ENCODE data around the gene IQCH. TPM values are rescaled to one million over a fixed set of nuclear protein-coding genes. Genes with fewer than 3 reads are reported as not detected.

IQCH gene
- polyA plus RNA-seq, 1 of the 3 experiments (the other 2 are of a cell fraction), result 0.81 TPM

GRCh38 chr15:67300266-67301025 is 45.9 kb downstream of the IQCH start:
- H3K9me2 ChIP-seq, result 0 out of 2 replicates have a peak, but pooled peaks cover 4% of the 10 kb centered on the region
- H3K36me3 ChIP-seq (replicated peaks in 1 of 2; ENCODE audit: control insufficient read depth in 1 of 2, insufficient read depth in 2 of 2, low read length in 1 of 2), result no peaks in the 10 kb centered on the region
- H3K9ac ChIP-seq, result no peak overlapping the region
- no peaks in the 10 kb centered on the region for H3K9me3 ChIP-seq
- WGBS (ENCODE audit: low lambda C conversion rate), result 90% methylated on average over 2 of the region's 2 CpGs
- DNase-seq, result no peak
- ChIA-PET CTCF (interaction anchor here (1.1 to 3.4 kb wide), 3 partner anchors 20 to 354 kb away, joined by 3 to 27 read pairs (median 3); no protein-coding TSS in a partner anchor), POLR2A (no interaction called here)
- H4K20me1 ChIP-seq (ENCODE audit: insufficient read depth), result no peaks in the 10 kb centered on the region
- no peaks in the 10 kb centered on the region; a peak in 1 of 4 replicates for H3K4me1 ChIP-seq (ENCODE audit: control insufficient read depth in 1 of 2, insufficient read depth in 2 of 2, low read depth in 1 of 2, low read length in 1 of 2)
- no peak overlapping the region for H2AFZ ChIP-seq (ENCODE audit: low read depth)
- H3K4me2 ChIP-seq, result no peak overlapping the region
- TF ChIP-seq RFX5 (IDR thresholded peaks at IDR 0.05; ENCODE audit: low read length) (no peak), IRF3 (IDR thresholded peaks at IDR 0.05; ENCODE audit: low read depth, low read length) (no peak), TCF12 (IDR thresholded peaks at IDR 0.05) (no peak), RXRA (IDR thresholded peaks at IDR 0.05; ENCODE audit: borderline replicate concordance, low read depth) (no peak), NFIC (IDR thresholded peaks at IDR 0.05; ENCODE audit: borderline replicate concordance) (no peak), MAX (IDR thresholded peaks at IDR 0.05; ENCODE audit: low read depth) (no peak), USF1 (IDR thresholded peaks at IDR 0.05; ENCODE audit: borderline replicate concordance, low read depth) (no peak), ELF1 (IDR thresholded peaks at IDR 0.05) (no peak), USF2 (IDR thresholded peaks at IDR 0.05; ENCODE audit: borderline replicate concordance, low read depth, low read length) (no peak), RCOR1 (IDR thresholded peaks at IDR 0.05; ENCODE audit: low read length) (no peak), EP300 (IDR thresholded peaks at IDR 0.05; ENCODE audit: borderline replicate concordance in 1 of 2, low read depth in 1 of 2, low read length in 1 of 2) (no peak)
- H3K27me3 ChIP-seq (ENCODE audit: insufficient read depth), result no peaks in the 10 kb centered on the region
- no peak overlapping the region for H3K4me3 ChIP-seq (ENCODE audit: low read depth in 2 of 2, low read length in 1 of 2)
- H3K79me2 ChIP-seq (ENCODE audit: insufficient read depth), result no peaks in the 10 kb centered on the region
- peaks cover 5% of the 10 kb centered on the region for H3F3A ChIP-seq (replicated peaks; ENCODE audit: insufficient read depth)
- no peak overlapping the region for H3K27ac ChIP-seq (ENCODE audit: low read depth in 2 of 2, low read length in 1 of 2)
